Measurements from ENCODE around the gene NFIX. TPM values are rescaled to one million over a fixed set of nuclear protein-coding genes. Genes with fewer than 3 reads are reported as not detected.

Gene NFIX
- total and polyA plus RNA-seq, 2 of the 13 experiments (the other 11 are each of a cell fraction or from before 2014, with no cell fraction given) = 3.4 to 5.4 TPM

DNA sequence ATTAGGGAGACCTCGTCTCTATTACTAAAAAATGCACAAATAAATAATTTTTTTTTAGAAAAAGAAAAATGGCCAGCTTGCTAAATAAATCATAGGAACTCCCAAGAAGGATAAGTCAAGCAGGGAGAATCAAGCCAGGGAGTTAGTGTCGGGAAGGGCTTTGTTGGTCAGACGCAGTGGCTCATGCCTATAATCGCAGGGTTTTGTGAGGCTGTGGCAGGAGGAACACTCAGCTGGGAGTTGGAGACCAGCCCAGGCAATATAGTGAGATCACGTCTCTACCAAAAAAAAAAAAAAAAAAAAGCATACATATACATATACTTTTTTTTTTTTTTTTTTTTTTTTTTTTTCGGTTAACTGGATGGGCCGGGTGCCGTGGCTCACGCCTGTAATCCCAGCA, 131.8 kb downstream of the NFIX start (continued):
- TF ChIP-seq, protein P1, sequence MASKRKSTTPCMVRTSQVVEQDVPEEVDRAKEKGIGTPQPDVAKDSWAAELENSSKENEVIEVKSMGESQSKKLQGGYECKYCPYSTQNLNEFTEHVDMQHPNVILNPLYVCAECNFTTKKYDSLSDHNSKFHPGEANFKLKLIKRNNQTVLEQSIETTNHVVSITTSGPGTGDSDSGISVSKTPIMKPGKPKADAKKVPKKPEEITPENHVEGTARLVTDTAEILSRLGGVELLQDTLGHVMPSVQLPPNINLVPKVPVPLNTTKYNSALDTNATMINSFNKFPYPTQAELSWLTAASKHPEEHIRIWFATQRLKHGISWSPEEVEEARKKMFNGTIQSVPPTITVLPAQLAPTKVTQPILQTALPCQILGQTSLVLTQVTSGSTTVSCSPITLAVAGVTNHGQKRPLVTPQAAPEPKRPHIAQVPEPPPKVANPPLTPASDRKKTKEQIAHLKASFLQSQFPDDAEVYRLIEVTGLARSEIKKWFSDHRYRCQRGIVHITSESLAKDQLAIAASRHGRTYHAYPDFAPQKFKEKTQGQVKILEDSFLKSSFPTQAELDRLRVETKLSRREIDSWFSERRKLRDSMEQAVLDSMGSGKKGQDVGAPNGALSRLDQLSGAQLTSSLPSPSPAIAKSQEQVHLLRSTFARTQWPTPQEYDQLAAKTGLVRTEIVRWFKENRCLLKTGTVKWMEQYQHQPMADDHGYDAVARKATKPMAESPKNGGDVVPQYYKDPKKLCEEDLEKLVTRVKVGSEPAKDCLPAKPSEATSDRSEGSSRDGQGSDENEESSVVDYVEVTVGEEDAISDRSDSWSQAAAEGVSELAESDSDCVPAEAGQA (IDR thresholded peaks at IDR 0.05; ENCODE audit: low read depth) = no peak
- TF ChIP-seq, protein P1 (CRISPR knock-in tag; IDR thresholded peaks at IDR 0.05; ENCODE audit: borderline replicate concordance) = no peak
- no peak for TF ChIP-seq CAMTA2 (CRISPR knock-in tag; IDR thresholded peaks at IDR 0.05; ENCODE audit: borderline replicate concordance)
- TF ChIP-seq THYN1 (CRISPR knock-in tag; IDR thresholded peaks at IDR 0.05; ENCODE audit: borderline replicate concordance, low read depth) = no peak
- TF ChIP-seq ZFP36L1 (CRISPR knock-in tag; IDR thresholded peaks at IDR 0.05) = no peak
- no peak for TF ChIP-seq POLR2A (IDR thresholded peaks at IDR 0.05; ENCODE audit: insufficient read depth in 1 of 2, low read depth in 2 of 2, low read length in 2 of 2)
